OCI-LY1 (cell line): ENCODE measurements around the gene PTTG1IP2.

Source experiments
- H2AFZ ChIP-seq: fragments of 200-600 bp; sonication (generic), shearing (Covaris generic); 2 replicates; pipeline ENCODE4 v1.6.0; 2014; ENCODE audit warnings: antibody characterized with exemption, mild to moderate bottlenecking, low read length
- H3F3A ChIP-seq: fragments of 200-600 bp; sonication (generic), shearing (Covaris generic); 2 replicates; pipeline ENCODE4 v1.6.0; 2014; ENCODE audit warnings: mild to moderate bottlenecking, antibody characterized with exemption, low read length, moderate library complexity; ENCODE audit not compliant: insufficient read depth
- H3K27ac ChIP-seq: fragments of 200-600 bp; sonication (generic); 2 replicates; pipeline ENCODE4 v1.5.1; 2014; ENCODE audit warnings: low read length, mixed run types, mild to moderate bottlenecking, low read depth; ENCODE audit not compliant: poor library complexity, severe bottlenecking
- H3K27me3 ChIP-seq: fragments of 200-600 bp; sonication (generic); 2 replicates; pipeline ENCODE4 v1.6.0; 2014; ENCODE audit warnings: antibody characterized with exemption, mild to moderate bottlenecking, low read length, moderate library complexity; ENCODE audit not compliant: insufficient read depth
- H3K36me3 ChIP-seq: fragments of 200-600 bp; sonication (generic); 2 replicates; pipeline ENCODE4 v1.6.1; 2014; ENCODE audit warnings: mild to moderate bottlenecking, antibody characterized with exemption, low read length, moderate library complexity, mixed read lengths; ENCODE audit not compliant: insufficient read depth
- H3K4me1 ChIP-seq: fragments of 200-600 bp; sonication (generic); 2 replicates; pipeline ENCODE4 v1.5.1; 2014; ENCODE audit warnings: mild to moderate bottlenecking, low read length, moderate library complexity; ENCODE audit not compliant: insufficient read depth, severe bottlenecking
- H3K4me2 ChIP-seq: fragments of 200-600 bp; sonication (generic), shearing (Covaris generic); 2 replicates; pipeline ENCODE4 v1.6.1; 2014; ENCODE audit warnings: low read length
- H3K4me3 ChIP-seq: fragments of 200-600 bp; sonication (generic); 2 replicates; pipeline ENCODE4 v1.5.1; 2014; ENCODE audit warnings: low read length, low read depth, mild to moderate bottlenecking, mixed read lengths; ENCODE audit not compliant: poor library complexity, severe bottlenecking
- H3K79me2 ChIP-seq: fragments of 200-600 bp; shearing (Covaris generic); 2 replicates; pipeline ENCODE4 v1.6.1; 2016; ENCODE audit warnings: mixed run types, low read length, mixed read lengths; ENCODE audit not compliant: insufficient read depth
- H3K9ac ChIP-seq: fragments of 200-600 bp; sonication (generic), shearing (Covaris generic); 2 replicates; pipeline ENCODE4 v1.6.1; 2014; ENCODE audit warnings: mild to moderate bottlenecking, low read length, mixed read lengths
- H3K9me2 ChIP-seq: fragments of 200-600 bp; sonication (generic), shearing (Covaris generic); 2 replicates; pipeline ENCODE4 v1.6.1; 2014; ENCODE audit warnings: low read depth, mild to moderate bottlenecking, low read length, mixed read lengths
- H3K9me3 ChIP-seq: fragments of 200-600 bp; shearing (Covaris generic); 2 replicates; pipeline ENCODE4 v1.6.1; 2014; ENCODE audit warnings: low read length, mixed read lengths
- H4K20me1 ChIP-seq: fragments of 200-600 bp; sonication (generic), shearing (Covaris generic); 2 replicates; pipeline ENCODE4 v1.6.0; 2016; ENCODE audit warnings: mild to moderate bottlenecking, low read length; ENCODE audit not compliant: insufficient read depth
- CTCF ChIP-seq: fragments of 200-600 bp; sonication (generic), shearing (Covaris generic); IDR thresholded peaks from 2 replicates; pipeline ENCODE4 v1.5.1; 2017; ENCODE audit warnings: mild to moderate bottlenecking, antibody characterized with exemption, low read length, moderate library complexity, mixed read lengths
- EZH2 ChIP-seq: fragments of 200-600 bp; sonication (generic), shearing (Covaris generic); IDR thresholded peaks from 2 replicates; pipeline ENCODE4 v1.8.0; 2017; ENCODE audit warnings: borderline replicate concordance, mixed run types, mild to moderate bottlenecking, antibody characterized with exemption, low read length, moderate library complexity, mixed read lengths

Gene PTTG1IP2

DNA sequence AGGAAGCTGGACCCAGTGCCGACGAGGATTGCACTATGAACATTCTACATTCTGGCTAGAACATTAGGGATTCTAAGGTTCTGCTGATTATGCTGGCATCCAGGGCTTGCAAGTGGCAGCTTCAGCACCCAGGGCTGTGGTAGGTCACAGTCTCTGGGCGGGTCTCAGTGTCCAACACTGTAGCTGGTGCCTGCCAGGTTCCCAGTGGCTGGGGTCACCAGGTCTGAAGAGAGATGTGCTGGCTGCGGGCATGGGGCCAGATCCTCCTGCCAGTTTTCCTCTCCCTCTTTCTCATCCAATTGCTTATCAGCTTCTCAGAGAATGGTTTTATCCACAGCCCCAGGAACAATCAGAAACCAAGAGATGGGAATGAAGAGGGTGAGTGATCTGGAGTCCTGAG lies at the start of gene PTTG1IP2:
TSS of gene PTTG1IP2 (plus strand) at position 86 of the 400 bp plus-strand sequence. CDS start at position 234, 148 bp downstream.
- Histone ChIP-seq H3K4me1 (no peaks in the 10 kb centered on the region), H3K9ac (no peak within 1 kb of the TSS), H4K20me1 (no peaks in the 10 kb centered on the region), H3K36me3 (no peaks in the 10 kb centered on the region), H2AFZ (no peak within 1 kb of the TSS), H3K27me3 (no peaks in the 10 kb centered on the region), H3K9me3 (no peaks in the 10 kb centered on the region), H3K27ac (no peak within 1 kb of the TSS), H3K9me2 (no peaks in the 10 kb centered on the region), H3F3A (no peaks in the 10 kb centered on the region), H3K4me3 (no peak within 1 kb of the TSS), H3K4me2 (no peak within 1 kb of the TSS), H3K79me2 (no peaks in the 10 kb centered on the region)
- TF ChIP-seq CTCF, result no peak
- no peak for TF ChIP-seq EZH2

DNA sequence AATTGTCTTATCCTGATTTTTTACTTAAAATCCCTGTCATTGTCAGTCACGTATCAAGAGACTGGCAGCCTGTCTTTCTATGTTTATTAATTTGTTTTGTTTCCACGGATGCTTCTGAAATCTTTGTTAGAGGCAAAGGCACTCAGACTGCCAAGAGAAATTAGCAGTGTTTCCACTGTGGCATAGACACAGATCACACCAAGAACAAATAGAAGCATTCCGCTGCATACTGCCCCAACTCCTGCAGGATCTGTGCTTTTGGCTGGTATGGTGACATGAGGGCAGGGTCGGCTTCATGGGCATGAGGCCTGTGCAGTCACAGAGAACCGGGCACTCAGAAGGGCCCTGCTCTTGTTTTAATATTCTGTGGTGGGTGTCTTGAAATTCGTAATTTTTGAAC lies 47.8 kb upstream of the PTTG1IP2 start:
- no peak overlapping the region for H3K4me3 ChIP-seq
- no peaks in the 10 kb centered on the region for H3K9me3 ChIP-seq
- H3K27ac ChIP-seq, result no peak overlapping the region
- H3K9ac ChIP-seq, result no peak overlapping the region
- no peaks in the 10 kb centered on the region for H3F3A ChIP-seq
- no peaks in the 10 kb centered on the region for H3K36me3 ChIP-seq
- no peaks in the 10 kb centered on the region for H3K79me2 ChIP-seq
- H2AFZ ChIP-seq, result no peak overlapping the region
- no peaks in the 10 kb centered on the region for H4K20me1 ChIP-seq
- no peak for TF ChIP-seq EZH2
- TF ChIP-seq CTCF, result no peak
- H3K27me3 ChIP-seq, result no peaks in the 10 kb centered on the region
- no peaks in the 10 kb centered on the region for H3K9me2 ChIP-seq
- H3K4me1 ChIP-seq, result no peaks in the 10 kb centered on the region
- H3K4me2 ChIP-seq, result no peak overlapping the region

DNA sequence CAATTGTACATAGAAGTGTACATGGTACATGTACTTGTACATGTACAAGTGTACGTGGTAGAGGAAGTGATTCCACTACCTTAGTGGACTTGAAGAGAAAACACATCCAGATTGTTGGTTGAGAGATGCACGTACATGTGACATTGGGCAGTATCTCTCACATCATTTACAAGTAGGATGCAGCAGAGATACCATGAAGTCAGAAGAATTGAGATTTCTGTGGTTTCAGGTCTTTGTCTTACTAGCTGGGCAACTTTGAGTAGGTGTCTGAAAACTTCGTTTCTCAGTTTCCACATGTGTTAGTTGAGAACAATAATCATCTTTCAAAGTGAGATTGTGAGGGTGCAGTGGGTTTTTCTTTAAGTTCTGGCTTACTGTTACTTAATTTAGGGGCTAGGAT lies 44.7 kb upstream of the PTTG1IP2 start:
- Histone ChIP-seq H2AFZ (no peak overlapping the region), H3K9me3 (no peaks in the 10 kb centered on the region), H3K36me3 (no peaks in the 10 kb centered on the region), H4K20me1 (no peaks in the 10 kb centered on the region), H3K27ac (no peak overlapping the region), H3K4me1 (no peaks in the 10 kb centered on the region), H3K4me2 (no peak overlapping the region), H3K27me3 (no peaks in the 10 kb centered on the region), H3F3A (no peaks in the 10 kb centered on the region), H3K9ac (no peak overlapping the region), H3K4me3 (no peak overlapping the region), H3K79me2 (no peaks in the 10 kb centered on the region), H3K9me2 (no peaks in the 10 kb centered on the region)
- TF ChIP-seq EZH2, result no peak
- no peak for TF ChIP-seq CTCF
